Dedifferentiated amniotic fluid mesenchymal stem cell (primary cell): ENCODE results near the gene RBMS3.
"Not testable (repeated sequence)": the region's sequence is repeated elsewhere in the genome, so short reads cannot be mapped to it uniquely, and the experiment has no call there.

Experiments
- DNase-seq: peaks from one replicate; pipeline ENCODE4 v3.0.0-alpha.2; 2016; ENCODE audit errors: extremely low spot score

The RBMS3 gene

GRCh38 chr3:30020380-30020779 lies 739.5 kb downstream of the RBMS3 start:
- no peak for DNase-seq

GRCh38 chr3:30024466-30024865 lies 743.6 kb downstream of the RBMS3 start:
- no peak for DNase-seq

- DNase-seq = no peak
Measured at GRCh38 chr3:30026851-30027250, 746.0 kb downstream of the RBMS3 start.

GRCh38 chr3:30034246-30034991 lies 753.5 kb downstream of the RBMS3 start:
- no peak for DNase-seq

GRCh38 chr3:30035935-30036567 lies 755.2 kb downstream of the RBMS3 start:
- DNase-seq = no peak

GRCh38 chr3:30040126-30040525 lies 759.3 kb downstream of the RBMS3 start:
- no peak for DNase-seq

- not testable (repeated sequence) for DNase-seq
Measured at GRCh38 chr3:30041481-30041880, 760.6 kb downstream of the RBMS3 start.

- DNase-seq = peak; percentile 85
Measured at GRCh38 chr3:30042274-30042859, 761.5 kb downstream of the RBMS3 start.

GRCh38 chr3:30042916-30043555 lies 762.2 kb downstream of the RBMS3 start:
- no peak for DNase-seq

- no peak for DNase-seq
Measured at GRCh38 chr3:30044515-30044914, 763.6 kb downstream of the RBMS3 start.

- DNase-seq = no peak
Measured at GRCh38 chr3:30048431-30048830, 767.6 kb downstream of the RBMS3 start.

GRCh38 chr3:30050116-30050515 lies 769.2 kb downstream of the RBMS3 start:
- DNase-seq = not testable (repeated sequence)

- no peak for DNase-seq
Measured at GRCh38 chr3:30059240-30059639, 778.4 kb downstream of the RBMS3 start.
